Measurements from ENCODE around the gene PPP3CA. TPM values are rescaled to one million over a fixed set of nuclear protein-coding genes. Genes with fewer than 3 reads are reported as not detected.

The PPP3CA gene
- total RNA-seq, 1 experiment from 2014 or later, result 33.8 TPM

DNA sequence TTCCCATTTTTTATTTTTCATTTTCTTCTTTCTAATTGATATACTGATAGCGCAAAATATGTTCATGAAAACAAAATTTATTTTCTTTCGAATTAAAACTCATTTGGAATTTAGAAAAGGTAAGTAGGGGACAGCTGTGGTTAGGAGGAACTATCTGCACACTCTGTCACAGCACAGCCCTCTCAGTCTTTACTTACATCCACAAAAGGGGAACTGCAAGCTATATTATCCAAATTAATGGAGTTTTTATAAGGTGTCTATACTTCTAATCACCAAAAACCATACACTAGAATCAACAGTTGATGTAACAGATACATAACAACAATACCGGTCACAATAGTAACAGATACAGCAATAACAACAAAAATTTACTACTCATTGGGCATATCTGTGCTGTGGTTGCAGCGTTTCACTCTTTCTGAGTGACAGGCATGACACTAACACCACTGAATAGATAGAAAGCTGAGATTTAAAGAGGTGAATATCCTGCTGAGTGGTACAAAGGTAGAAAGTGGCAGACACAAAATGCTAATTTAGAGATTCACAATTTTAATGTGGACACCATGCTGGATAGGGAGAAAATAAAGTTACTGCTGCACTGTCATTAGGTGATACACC is 160.7 kb downstream of the PPP3CA start:
- Mint-ChIP-seq H3K36me3 (ENCODE audit: insufficient read depth, unreplicated experiment) (peaks cover 6% of the 10 kb centered on the region), H3K4me1 (ENCODE audit: low read depth, unreplicated experiment) (no peaks in the 10 kb centered on the region), H3K4me3 (ENCODE audit: unreplicated experiment) (no peak overlapping the region), H3K27ac (ENCODE audit: unreplicated experiment) (no peak overlapping the region), H3K9me3 (ENCODE audit: unreplicated experiment) (no peaks in the 10 kb centered on the region), H3K27me3 (ENCODE audit: insufficient read depth, unreplicated experiment) (no peaks in the 10 kb centered on the region)
- DNase-seq, result no peak
- Histone ChIP-seq H3K4me3 (ENCODE audit: low read depth, low read length) (no peak overlapping the region), H3K9me3 (no peaks in the 10 kb centered on the region), H3K36me3 (ENCODE audit: control insufficient read depth, insufficient read depth, low read length) (no peaks in the 10 kb centered on the region), H3K27me3 (replicated peaks; ENCODE audit: control insufficient read depth, insufficient read depth, low read length) (no peaks in the 10 kb centered on the region), H3K4me1 (no peaks in the 10 kb centered on the region)
- intact Hi-C loops (cut with micrococcal nuclease; ENCODE audit: unreplicated experiment), result no loop called here
- no TSS peak for BruUV-seq (replicated peaks)
- TF ChIP-seq, protein P1, sequence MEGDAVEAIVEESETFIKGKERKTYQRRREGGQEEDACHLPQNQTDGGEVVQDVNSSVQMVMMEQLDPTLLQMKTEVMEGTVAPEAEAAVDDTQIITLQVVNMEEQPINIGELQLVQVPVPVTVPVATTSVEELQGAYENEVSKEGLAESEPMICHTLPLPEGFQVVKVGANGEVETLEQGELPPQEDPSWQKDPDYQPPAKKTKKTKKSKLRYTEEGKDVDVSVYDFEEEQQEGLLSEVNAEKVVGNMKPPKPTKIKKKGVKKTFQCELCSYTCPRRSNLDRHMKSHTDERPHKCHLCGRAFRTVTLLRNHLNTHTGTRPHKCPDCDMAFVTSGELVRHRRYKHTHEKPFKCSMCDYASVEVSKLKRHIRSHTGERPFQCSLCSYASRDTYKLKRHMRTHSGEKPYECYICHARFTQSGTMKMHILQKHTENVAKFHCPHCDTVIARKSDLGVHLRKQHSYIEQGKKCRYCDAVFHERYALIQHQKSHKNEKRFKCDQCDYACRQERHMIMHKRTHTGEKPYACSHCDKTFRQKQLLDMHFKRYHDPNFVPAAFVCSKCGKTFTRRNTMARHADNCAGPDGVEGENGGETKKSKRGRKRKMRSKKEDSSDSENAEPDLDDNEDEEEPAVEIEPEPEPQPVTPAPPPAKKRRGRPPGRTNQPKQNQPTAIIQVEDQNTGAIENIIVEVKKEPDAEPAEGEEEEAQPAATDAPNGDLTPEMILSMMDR (IDR thresholded peaks at IDR 0.05; ENCODE audit: insufficient read depth in 1 of 2, low read depth in 1 of 2, low read length in 1 of 2, severe bottlenecking in 1 of 2, unreplicated experiment in 1 of 2), result no peak
- ChIA-PET CTCF (no interaction called here), POLR2A (no interaction called here)

DNA sequence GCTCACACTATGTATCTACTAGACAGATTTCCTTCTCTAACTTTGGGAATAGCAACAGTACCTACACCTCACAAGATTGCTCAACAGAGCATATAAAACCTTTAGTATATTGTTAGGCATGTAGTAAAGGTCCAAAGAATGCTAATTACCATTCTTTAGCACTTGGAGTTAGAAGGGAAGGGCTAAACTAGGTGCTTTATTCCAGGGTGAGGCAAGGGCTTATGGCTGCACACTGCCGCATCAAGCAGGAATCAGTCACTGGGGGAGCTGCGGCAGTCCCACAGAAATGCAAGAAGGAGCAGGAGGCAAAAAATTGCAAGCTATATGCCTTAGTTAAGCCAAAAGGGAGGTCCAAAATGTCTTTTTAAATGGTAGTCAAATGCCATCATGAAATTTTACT is 162.7 kb downstream of the PPP3CA start:
- ChIA-PET CTCF (no interaction called here), POLR2A (no interaction called here)
- H3K27me3 Mint-ChIP-seq (ENCODE audit: insufficient read depth, unreplicated experiment), result no peaks in the 10 kb centered on the region
- Histone ChIP-seq H3K4me1 (no peaks in the 10 kb centered on the region), H3K36me3 (ENCODE audit: control insufficient read depth, insufficient read depth, low read length) (no peaks in the 10 kb centered on the region), H3K4me3 (ENCODE audit: low read depth, low read length) (no peak overlapping the region), H3K9me3 (no peaks in the 10 kb centered on the region), H3K27me3 (replicated peaks; ENCODE audit: control insufficient read depth, insufficient read depth, low read length) (no peaks in the 10 kb centered on the region)
- DNase-seq, result no peak
- H3K9me3 Mint-ChIP-seq (ENCODE audit: unreplicated experiment), result no peaks in the 10 kb centered on the region
- TF ChIP-seq, protein P1 (IDR thresholded peaks at IDR 0.05; ENCODE audit: insufficient read depth in 1 of 2, low read depth in 1 of 2, low read length in 1 of 2, severe bottlenecking in 1 of 2, unreplicated experiment in 1 of 2), result no peak
- intact Hi-C loops (cut with micrococcal nuclease; ENCODE audit: unreplicated experiment), result no loop called here
- H3K4me3 Mint-ChIP-seq (ENCODE audit: unreplicated experiment), result no peak overlapping the region
- BruUV-seq (replicated peaks), result no TSS peak
- no peaks in the 10 kb centered on the region for H3K4me1 Mint-ChIP-seq (ENCODE audit: low read depth, unreplicated experiment)
- H3K27ac Mint-ChIP-seq (ENCODE audit: unreplicated experiment), result no peak overlapping the region
- H3K36me3 Mint-ChIP-seq (ENCODE audit: insufficient read depth, unreplicated experiment), result peaks cover 6% of the 10 kb centered on the region

DNA sequence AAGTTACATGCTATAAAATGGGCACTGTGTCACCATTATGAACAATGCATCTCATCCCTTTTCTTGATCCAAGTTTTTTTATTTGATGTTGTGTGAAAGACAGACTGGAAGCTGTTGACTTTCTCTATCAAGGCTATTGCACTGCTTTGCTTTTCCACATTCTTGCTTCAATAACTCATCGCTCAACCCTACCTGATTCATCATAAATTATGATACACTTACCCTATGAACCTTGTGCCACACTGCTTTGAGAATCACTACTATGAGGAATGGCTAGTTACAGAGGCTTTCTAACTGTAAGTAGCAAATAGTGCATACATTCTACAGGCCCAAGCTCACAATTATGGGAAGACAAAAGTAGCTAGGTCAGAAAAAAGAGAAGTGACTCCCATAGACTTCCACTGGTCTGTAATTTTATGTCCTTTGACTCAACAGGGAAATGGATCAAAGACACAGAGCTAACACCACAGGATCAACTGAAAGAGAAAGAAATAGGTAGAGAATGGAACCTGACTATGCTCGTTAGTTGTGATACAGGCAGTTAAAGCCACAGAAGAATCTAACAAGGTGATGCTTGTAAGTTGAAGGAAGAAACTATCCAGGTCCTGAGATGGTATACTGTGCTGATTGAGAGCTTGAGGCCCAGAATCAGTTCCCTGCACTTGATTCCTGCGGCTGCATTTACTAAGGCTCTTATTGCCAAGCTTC is 163.5 kb downstream of the PPP3CA start:
- ChIA-PET POLR2A (no interaction called here), CTCF (no interaction called here)
- Mint-ChIP-seq H3K27me3 (ENCODE audit: insufficient read depth, unreplicated experiment) (no peaks in the 10 kb centered on the region), H3K27ac (ENCODE audit: unreplicated experiment) (no peak overlapping the region), H3K9me3 (ENCODE audit: unreplicated experiment) (no peaks in the 10 kb centered on the region), H3K4me3 (ENCODE audit: unreplicated experiment) (no peak overlapping the region), H3K36me3 (ENCODE audit: insufficient read depth, unreplicated experiment) (peaks cover 6% of the 10 kb centered on the region), H3K4me1 (ENCODE audit: low read depth, unreplicated experiment) (no peaks in the 10 kb centered on the region)
- H3K9me3 ChIP-seq, result no peaks in the 10 kb centered on the region
- no peaks in the 10 kb centered on the region for H3K36me3 ChIP-seq (ENCODE audit: control insufficient read depth, insufficient read depth, low read length)
- DNase-seq, result no peak
- H3K4me1 ChIP-seq, result no peaks in the 10 kb centered on the region
- no TSS peak for BruUV-seq (replicated peaks)
- no peak overlapping the region for H3K4me3 ChIP-seq (ENCODE audit: low read depth, low read length)
- intact Hi-C loops (cut with micrococcal nuclease; ENCODE audit: unreplicated experiment), result no loop called here
- TF ChIP-seq, protein P1 (IDR thresholded peaks at IDR 0.05; ENCODE audit: insufficient read depth in 1 of 2, low read depth in 1 of 2, low read length in 1 of 2, severe bottlenecking in 1 of 2, unreplicated experiment in 1 of 2), result no peak
- no peaks in the 10 kb centered on the region for H3K27me3 ChIP-seq (replicated peaks; ENCODE audit: control insufficient read depth, insufficient read depth, low read length)
